GM12878 (cell line): ENCODE results near the gene PUM2. TPM values are rescaled to one million over a fixed set of nuclear protein-coding genes. Genes with fewer than 3 reads are reported as not detected.

Experiments used
- ASH2L ChIP-seq: fragments of 300-600, 200-600 bp; sonication (generic); IDR thresholded peaks from 2 replicates; pipeline ENCODE4 v1.6.1; 2017; ENCODE audit warnings: low read depth, mild to moderate bottlenecking, borderline replicate concordance
- CREB1 ChIP-seq: IDR thresholded peaks from 2 replicates; pipeline ENCODE4 v1.6.1; 2012; ENCODE audit warnings: low read depth, mild to moderate bottlenecking, inconsistent platforms
- DPF2 ChIP-seq: fragments of 450-650 bp; IDR thresholded peaks from 2 replicates; pipeline ENCODE4 v1.6.1; 2017; ENCODE audit warnings: mild to moderate bottlenecking
- EED ChIP-seq: sonication (generic); IDR thresholded peaks from 2 replicates; pipeline ENCODE4 v1.6.1; 2016; ENCODE audit warnings: antibody characterized with exemption, low read depth
- EGR1 ChIP-seq, 2 experiments: IDR thresholded peaks; 1 replicate in 1 of 2; 2 replicates in 1 of 2; pipeline ENCODE4 v1.6.1; 2011 to 2012; ENCODE audit warnings: low read depth in 2 of 2, low read length in 2 of 2, borderline replicate concordance in 1 of 2, mild to moderate bottlenecking in 1 of 2, moderate library complexity in 1 of 2
- EZH2 ChIP-seq: IDR thresholded peaks from 2 replicates; pipeline ENCODE4 v1.6.1; 2012; ENCODE audit warnings: low read depth, mild to moderate bottlenecking, control low read depth, inconsistent platforms, low read length, borderline replicate concordance; ENCODE audit not compliant: control insufficient read depth
- FOXK2 ChIP-seq: fragments of 450-650 bp; IDR thresholded peaks from 2 replicates; pipeline ENCODE4 v1.6.1; 2017; ENCODE audit warnings: mild to moderate bottlenecking, moderate library complexity
- HDAC2 ChIP-seq: fragments of 200-600 bp; sonication (generic); IDR thresholded peaks from 2 replicates; pipeline ENCODE4 v1.6.1; 2017
- NFYB ChIP-seq: IDR thresholded peaks from 2 replicates; pipeline ENCODE4 v1.6.1; 2011; ENCODE audit warnings: low read depth, mild to moderate bottlenecking, low read length, improper control_type of control experiment, moderate library complexity; ENCODE audit not compliant: insufficient read depth
- NR2F1 ChIP-seq: fragments of 450-650 bp; conservative IDR thresholded peaks from 2 replicates; pipeline ENCODE4 v1.6.1; 2017; ENCODE audit warnings: mild to moderate bottlenecking
- PAX5 ChIP-seq: IDR thresholded peaks from 2 replicates; pipeline ENCODE4 v1.6.1; 2011; ENCODE audit warnings: low read depth, low read length, borderline replicate concordance
- POLR2AphosphoS5 ChIP-seq: IDR thresholded peaks from 2 replicates; pipeline ENCODE4 v1.6.1; 2011; ENCODE audit warnings: mild to moderate bottlenecking, low read length, inconsistent platforms
- PRDM15 ChIP-seq: fragments of 450-650 bp; formaldehyde crosslinking; IDR thresholded peaks from 2 replicates; pipeline ENCODE4 v1.4.0; 2020; ENCODE audit warnings: mild to moderate bottlenecking, moderate library complexity
- RBBP5 ChIP-seq: fragments of 200-600 bp; sonication (generic); conservative IDR thresholded peaks from 2 replicates; pipeline ENCODE4 v1.6.1; 2016
- RELB ChIP-seq: fragments of 450-650 bp; IDR thresholded peaks from 2 replicates; pipeline ENCODE4 v1.6.1; 2017; ENCODE audit warnings: low read depth, mild to moderate bottlenecking, moderate library complexity
- SIX5 ChIP-seq: IDR thresholded peaks from 2 replicates; pipeline ENCODE4 v1.6.1; 2011; ENCODE audit warnings: mild to moderate bottlenecking, low read depth, low read length, moderate library complexity; ENCODE audit not compliant: severe bottlenecking
- SMC3 ChIP-seq: IDR thresholded peaks from 2 replicates; pipeline ENCODE4 v1.6.1; 2011; ENCODE audit warnings: low read length, improper control_type of control experiment, borderline replicate concordance
- SREBF1 ChIP-seq: IDR thresholded peaks from 2 replicates; pipeline ENCODE4 v1.6.1; 2012; ENCODE audit warnings: mild to moderate bottlenecking, low read length
- SUPT20H ChIP-seq: IDR thresholded peaks from 2 replicates; pipeline ENCODE4 v1.6.1; 2011; ENCODE audit warnings: low read depth, mild to moderate bottlenecking, low read length, moderate library complexity, borderline replicate concordance; ENCODE audit not compliant: control insufficient read depth
- ZNF592 ChIP-seq: fragments of 450-650 bp; IDR thresholded peaks from 2 replicates; pipeline ENCODE4 v1.6.1; 2017; ENCODE audit warnings: mild to moderate bottlenecking, moderate library complexity
- polyA plus RNA-seq, 11 experiments: library from polyadenylated mRNA; depleted of rRNA in 4 of 11; unstranded in 6 of 11; stranded (reverse) in 5 of 11; fragments of >200 nt; fragmentation: Nextera tagmentation in 4 of 11; fragmentation: Illumina TruSeq in 1 of 11; extraction: Ambion mirVana in 4 of 11; extraction: Trizol in 1 of 11; gene quantifications; 1 replicate in 1 of 11; 2 replicates in 10 of 11; pipeline versions ENCODE4 v1.2.1 to v1.2.3, GENCODE V29; 2011 to 2016; ENCODE audit warnings: inconsistent platforms in 2 of 11, missing spikeins in 2 of 11, low read depth in 1 of 11
- total RNA-seq, 4 experiments: library from RNA; depleted of rRNA in 3 of 4; stranded (reverse); fragments of >200 nt in 3 of 4; fragmentation: Illumina TruSeq in 1 of 4; extraction: Trizol in 1 of 4; gene quantifications; 2 replicates each; pipeline versions ENCODE4 v1.2.1 to v1.2.3, GENCODE V29; 2013 to 2021

PUM2 gene
- total and polyA plus RNA-seq, 10 of the 15 experiments (the other 5 are each of a cell fraction or from before 2014, with no cell fraction given), result 14.5 to 87.6 (median 29.4) TPM

- TF ChIP-seq SREBF1, result no peak
- TF ChIP-seq SIX5, result peak; percentile 20
- peak; percentile 86 for TF ChIP-seq POLR2AphosphoS5
- peak; percentile 33; the same call in 1 of the 2 replicates for TF ChIP-seq PAX5
- 0 out of 2 replicates have a peak, but pooled peaks have one; percentile 18 for TF ChIP-seq NR2F1
- peak; percentile 49; the same call in 1 of the 2 replicates for TF ChIP-seq FOXK2
- peak; percentile 69 to 87; a peak in 2 of 3 replicates for TF ChIP-seq EGR1 (IDR thresholded peaks at IDR 0.05; ENCODE audit: borderline replicate concordance in 1 of 2, low read depth in 2 of 2, low read length in 2 of 2)
- no peak for TF ChIP-seq EED
- no peak for TF ChIP-seq EZH2
- no peak for TF ChIP-seq NFYB
- TF ChIP-seq SMC3, result no peak
- peak; percentile 59 for TF ChIP-seq DPF2
- no peak for TF ChIP-seq ZNF592
- TF ChIP-seq ASH2L, result 0 out of 2 replicates have a peak, but pooled peaks have one; percentile 69
- no peak for TF ChIP-seq HDAC2
- TF ChIP-seq PRDM15 (CRISPR knock-in tag), result no peak
- no peak for TF ChIP-seq RBBP5
- TF ChIP-seq CREB1, result no peak
- no peak for TF ChIP-seq SUPT20H
- TF ChIP-seq RELB, result peak; percentile 56; the same call in 1 of the 2 replicates
Measured at GRCh38 chr2:20350753-20351554, at the start of gene PUM2 (continued).
